AG09319 (cell line): Measurements from ENCODE around the gene BCL7B.

ENCODE experiments used
- DNase-seq: peaks from one replicate; pipeline ENCODE4 v3.0.0-alpha.2; 2010; ENCODE audit warnings: low read depth; ENCODE audit errors: extremely low read depth
- TF ChIP-seq, protein P1 (sequence below): IDR thresholded peaks from 2 replicates; pipeline ENCODE4 v1.5.1; 2011; ENCODE audit warnings: low read depth, mild to moderate bottlenecking, inconsistent platforms, low read length, moderate library complexity

Gene BCL7B

DNA sequence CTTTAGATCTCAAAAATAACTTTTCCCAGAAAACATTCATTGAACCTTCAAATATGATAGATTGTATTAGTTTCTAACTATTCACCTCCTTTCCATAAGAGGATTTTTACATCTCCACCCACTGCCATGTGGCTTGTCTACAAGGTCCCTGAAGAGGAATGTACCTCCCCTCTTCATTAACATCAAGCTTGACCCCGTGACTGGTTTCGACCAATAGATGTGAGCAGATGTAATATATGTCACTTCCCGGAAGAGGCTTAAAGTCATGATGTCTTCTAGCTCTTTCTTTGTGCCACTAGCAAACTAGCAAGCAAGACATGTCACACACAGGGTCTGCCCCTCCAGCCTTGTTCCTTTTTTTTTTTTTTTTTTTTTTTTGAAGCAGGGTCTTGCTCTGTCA lies 42.3 kb downstream of the BCL7B start:
- TF ChIP-seq, protein P1, sequence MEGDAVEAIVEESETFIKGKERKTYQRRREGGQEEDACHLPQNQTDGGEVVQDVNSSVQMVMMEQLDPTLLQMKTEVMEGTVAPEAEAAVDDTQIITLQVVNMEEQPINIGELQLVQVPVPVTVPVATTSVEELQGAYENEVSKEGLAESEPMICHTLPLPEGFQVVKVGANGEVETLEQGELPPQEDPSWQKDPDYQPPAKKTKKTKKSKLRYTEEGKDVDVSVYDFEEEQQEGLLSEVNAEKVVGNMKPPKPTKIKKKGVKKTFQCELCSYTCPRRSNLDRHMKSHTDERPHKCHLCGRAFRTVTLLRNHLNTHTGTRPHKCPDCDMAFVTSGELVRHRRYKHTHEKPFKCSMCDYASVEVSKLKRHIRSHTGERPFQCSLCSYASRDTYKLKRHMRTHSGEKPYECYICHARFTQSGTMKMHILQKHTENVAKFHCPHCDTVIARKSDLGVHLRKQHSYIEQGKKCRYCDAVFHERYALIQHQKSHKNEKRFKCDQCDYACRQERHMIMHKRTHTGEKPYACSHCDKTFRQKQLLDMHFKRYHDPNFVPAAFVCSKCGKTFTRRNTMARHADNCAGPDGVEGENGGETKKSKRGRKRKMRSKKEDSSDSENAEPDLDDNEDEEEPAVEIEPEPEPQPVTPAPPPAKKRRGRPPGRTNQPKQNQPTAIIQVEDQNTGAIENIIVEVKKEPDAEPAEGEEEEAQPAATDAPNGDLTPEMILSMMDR, result no peak
- no peak for DNase-seq

DNA sequence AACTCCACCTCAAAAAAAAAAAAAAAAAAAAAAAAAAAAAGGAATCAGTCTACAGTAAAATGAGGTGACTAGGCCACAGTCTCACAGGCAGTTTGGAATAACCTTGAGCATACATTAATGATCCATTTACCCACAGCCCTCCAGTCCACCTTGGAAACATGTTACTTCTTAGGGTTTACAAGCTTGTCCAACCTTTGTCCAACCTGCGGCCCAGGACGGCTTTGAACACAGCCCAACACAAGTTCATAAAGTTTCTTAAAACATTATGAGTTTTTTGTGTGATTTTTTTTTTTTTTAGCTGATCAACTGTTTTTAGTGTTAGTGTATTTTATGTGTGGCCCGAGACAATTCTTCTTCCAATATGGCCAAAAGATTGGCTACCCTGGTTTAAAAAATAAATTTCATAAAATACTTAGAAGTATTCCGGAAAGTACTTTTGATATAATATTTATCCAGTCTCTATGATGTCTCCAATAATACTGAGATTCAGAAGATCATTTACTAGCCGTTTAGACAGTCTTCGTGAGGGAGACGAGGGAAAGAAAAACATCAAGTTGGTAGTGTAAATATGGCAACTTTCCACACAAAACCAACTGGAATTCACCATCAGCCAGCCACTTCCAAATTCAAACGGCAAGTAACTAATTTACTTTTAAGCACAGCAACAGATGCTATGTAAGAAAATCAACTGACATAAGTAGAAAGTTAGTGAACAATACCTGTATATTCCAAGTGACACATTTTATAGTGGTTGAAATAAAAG lies 45.3 kb downstream of the BCL7B start:
- TF ChIP-seq, protein P1, result no peak
- DNase-seq, result no peak

DNA sequence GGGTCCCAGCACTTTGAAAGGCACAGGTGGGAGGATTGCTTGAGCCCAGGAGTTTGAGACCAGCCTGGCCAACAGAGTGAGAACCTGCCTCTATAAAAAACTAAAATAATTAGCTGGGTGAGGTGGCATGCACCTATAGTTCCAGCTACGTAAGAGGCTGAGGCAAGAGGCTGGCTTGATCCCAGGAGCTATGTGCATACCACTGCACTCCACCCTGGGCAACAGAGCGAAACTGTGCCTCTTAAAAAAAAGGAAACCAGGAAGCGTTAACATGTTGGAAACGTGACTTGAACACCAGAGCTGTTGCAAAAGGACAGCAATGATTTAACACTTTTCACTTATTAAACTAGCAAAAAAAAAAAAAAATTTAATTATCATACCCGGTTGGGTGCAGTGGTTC lies 48.0 kb downstream of the BCL7B start:
- TF ChIP-seq, protein P1, result no peak
- no peak for DNase-seq

DNA sequence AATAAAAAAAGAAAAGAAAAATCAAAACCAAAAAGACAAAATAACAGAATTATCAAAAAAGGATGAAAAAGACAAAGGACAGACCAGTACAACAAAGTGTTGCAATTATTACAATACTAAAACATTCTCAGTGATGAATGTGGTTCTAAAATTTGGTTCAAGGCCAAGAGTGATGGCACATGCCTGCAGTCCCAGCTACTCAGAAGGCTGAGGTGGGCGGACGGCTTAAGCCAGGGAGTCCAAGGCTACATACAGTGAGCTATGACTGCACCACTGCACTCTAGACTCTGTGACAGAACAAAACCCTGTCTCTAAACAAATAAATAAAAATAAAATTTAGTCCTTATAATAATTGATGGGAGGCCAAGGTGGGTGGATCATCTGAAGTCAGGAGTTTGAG lies 49.9 kb downstream of the BCL7B start:
- TF ChIP-seq, protein P1, result no peak
- DNase-seq, result no peak

DNA sequence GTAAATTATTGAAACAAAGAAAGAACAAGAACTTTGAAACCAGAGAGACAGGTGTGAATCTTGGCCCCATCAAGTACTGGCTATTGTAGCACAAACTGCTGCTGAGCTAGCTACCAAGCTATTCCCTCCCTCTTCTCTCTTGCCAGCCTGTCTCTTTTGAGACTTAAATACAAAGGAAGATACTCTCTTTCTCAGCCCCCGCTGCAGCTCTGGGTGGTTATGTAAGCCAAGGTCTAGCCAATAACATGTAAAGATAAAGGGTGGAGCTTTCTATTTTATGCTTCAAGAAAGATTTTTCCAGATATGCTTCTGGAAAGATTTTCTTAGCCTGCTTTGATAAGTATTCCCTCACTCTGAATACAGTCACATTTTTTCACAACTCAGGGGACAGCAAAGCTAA lies 52.6 kb downstream of the BCL7B start:
- DNase-seq, result no peak
- TF ChIP-seq, protein P1, result no peak

DNA sequence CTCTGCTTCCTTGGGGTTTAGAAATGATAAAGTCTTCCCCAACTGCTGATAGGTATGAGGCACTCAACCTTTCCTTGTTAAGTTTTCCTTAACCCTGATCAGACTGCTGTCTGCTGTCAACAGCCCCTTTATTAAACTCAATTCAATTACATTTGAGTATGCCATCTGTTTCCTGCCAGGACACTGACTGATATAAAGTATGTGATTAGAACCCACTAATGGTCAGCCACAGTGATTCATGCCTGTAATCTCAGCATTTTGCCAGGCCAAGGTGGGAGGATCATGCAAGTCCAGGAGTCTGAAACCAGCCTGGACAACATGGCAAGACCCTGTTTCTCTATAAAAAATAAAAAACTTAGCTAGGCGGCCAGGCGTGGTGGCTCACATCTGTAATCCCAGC lies 53.5 kb downstream of the BCL7B start:
- TF ChIP-seq, protein P1, result no peak
- no peak for DNase-seq

DNA sequence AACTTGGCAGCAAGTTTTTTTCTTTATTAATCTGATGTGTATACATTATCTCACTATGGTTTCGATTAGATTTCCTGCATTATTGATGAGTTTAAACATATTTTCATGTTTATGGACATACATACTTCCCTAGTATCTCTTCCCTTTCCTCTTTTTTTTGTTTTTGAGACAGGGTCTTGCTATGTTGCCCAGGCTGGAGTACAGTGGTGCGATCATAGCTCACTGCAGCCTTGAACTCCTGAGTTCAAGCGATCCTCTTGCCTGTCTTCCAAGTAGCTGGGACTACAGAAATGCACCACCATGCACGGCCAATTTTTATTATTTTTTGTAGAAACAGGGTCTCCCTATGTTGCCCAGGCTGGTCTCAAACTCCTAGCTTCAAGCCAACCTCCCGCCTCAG lies 54.3 kb downstream of the BCL7B start:
- DNase-seq, result no peak

More for the DNA sequence above, 54.3 kb downstream of the BCL7B start:
- TF ChIP-seq, protein P1, result no peak
